HG02885 (cell line): ENCODE results near the gene APMAP.
"Not testable (repeated sequence)": the region's sequence is repeated elsewhere in the genome, so short reads cannot be mapped to it uniquely, and the experiment has no call there.

ENCODE experiments used
- ATAC-seq: cut with Tn5 transposase; IDR thresholded peaks from one replicate; pipeline ENCODE4 v1.9.1; 2021; ENCODE audit warnings: mild to moderate bottlenecking; ENCODE audit not compliant: unreplicated experiment, poor library complexity

Gene APMAP

DNA sequence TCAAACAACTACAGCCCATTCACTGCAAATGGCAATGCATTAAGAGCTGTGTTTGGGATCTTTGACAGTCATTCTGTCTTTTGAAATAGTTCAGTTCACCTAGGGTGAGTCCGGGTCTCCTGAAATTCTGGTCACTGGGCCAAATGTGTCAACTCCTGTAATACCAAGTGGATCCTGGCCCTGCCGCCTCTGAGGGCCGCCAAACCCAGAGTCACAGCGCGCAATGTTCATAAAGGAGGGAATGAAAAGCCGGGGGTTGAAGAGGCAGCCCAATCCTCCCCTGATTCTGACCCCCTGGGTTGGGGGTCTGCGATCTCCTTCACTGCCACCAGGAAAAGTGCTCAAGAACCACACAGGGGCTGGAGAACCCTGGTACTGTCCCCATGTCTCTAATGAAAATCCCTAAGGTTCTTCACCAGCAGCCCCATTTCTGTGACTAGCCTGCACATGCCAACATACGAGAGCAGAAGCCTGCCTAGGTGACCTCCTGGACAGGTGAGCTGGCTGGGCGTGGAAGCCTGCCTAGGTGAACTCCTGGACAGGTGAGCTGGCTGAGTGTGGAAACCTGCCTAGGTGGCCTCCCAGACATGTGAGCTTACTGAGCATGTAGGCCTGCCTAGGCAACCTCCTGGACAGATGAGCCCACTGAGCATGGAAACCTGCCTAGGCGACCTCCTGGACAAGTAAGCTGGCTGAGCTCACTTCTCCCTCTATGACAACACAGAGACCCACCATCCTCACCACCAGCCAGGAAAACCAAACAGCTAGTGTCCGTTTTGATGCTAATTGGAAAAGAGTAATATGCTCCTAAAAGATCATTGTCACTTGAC, 16.1 kb upstream of the APMAP start:
- ATAC-seq, result no peak

DNA sequence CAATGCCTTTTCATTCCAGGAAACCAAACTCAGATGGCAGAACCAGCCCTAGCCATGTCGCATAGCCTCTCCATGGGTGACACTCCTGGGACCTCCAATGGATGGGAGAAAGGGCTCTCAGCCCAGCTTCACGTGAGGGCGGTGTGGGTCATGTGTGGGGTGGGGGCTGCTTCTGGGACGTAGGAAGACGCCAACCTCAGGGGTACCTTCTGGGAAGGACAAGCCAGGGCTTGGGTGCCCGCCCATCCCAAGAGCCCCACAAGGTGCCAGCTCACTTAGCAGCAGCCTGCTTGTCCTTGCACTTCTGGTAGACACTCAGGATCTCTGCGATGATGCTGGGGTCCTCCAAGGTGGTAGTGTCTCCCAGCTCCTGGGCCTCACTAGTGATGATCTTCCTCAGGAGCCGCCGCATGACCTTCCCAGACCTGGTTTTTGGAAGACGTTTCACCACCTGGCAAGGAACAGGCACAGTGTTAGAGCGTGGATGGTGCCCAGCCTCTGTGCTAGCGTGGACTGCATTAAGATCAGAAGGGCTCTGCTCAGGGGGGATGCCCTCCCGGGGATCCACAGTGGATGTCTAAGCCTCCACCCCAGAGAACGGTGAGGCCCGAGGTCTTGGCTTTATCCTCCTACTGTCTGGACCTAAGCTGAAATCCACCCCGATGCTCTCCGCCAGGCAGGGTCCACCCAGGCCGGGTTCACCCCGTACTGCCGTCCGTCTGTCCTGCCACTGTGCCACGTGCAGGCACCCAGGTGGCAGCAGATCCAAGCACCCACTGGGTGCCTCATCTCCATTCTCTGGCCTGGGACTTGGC, 15.1 kb upstream of the APMAP start:
- ATAC-seq, result no peak

DNA sequence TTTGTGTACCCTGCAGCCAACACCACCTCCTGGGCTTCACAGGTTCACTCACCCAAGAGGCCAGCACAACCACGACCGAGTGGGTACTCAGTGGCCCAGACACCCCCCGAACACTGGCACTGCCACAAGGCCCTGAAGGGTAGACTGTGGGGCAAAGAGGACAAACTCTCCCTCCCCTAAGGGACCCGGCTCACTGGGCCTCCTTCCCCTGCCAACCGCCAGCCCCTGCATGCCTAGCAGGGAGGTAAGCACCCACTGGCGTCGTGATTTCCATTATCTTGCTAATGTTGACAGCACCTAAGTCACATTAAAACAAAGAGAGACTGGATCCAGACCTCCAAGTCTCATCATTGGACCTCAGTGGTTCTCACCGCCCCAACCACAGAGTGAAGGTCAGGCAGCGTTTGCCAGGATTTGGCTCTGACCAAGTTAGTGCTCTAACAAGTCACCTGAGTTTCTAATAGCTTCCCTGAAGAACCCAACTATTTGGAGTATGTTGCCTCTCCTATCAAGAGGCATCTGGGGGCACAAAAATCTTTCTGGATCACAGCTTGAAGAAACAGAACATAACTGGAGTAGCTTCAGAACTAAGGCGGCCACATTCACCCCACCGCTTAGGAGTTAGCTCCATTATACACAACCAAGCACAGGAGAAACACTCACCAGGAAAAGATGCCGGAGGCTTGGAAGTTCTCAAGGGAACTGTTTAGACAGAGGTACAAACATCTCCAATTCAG, 14.0 kb upstream of the APMAP start:
- no peak for ATAC-seq

DNA sequence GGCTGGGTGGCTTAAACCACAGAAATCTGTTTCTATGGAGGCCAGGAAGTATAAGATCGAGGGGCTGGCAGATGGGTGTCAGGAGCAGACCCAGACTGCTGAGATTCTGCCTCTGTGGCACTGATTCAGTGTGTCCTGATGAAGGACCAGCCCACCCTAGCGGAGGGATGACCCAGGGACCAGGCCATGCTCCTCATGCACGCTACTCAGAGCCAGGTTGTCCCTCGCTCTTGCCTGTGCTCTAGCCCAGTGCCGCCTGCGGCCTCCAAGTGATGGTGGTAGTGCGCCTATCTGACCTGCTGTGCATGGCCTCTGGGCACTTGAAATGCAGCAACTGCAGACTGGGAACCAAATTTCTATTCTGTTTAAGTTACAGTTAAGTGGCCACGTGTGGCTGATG, 13.1 kb upstream of the APMAP start:
- no peak for ATAC-seq

DNA sequence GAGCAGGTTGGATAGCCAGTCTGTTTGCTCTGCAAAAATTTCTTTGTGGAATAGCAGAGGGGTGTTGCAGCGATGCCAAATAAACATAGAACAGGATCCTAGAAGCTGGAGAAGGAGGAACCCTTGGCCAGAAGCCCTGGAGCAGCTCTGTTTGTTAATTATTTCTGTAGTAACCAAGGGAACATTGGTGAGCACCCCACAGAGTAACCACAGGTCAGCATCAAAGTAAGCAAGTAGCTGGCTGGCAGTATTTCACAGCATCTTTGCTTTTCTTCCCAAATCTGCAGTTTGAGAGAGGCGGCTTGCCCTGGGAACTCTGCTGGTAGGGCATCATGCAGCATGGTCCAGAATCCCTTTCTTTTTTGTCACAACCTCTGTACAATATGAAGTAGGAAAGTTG, 12.7 kb upstream of the APMAP start:
- no peak for ATAC-seq

DNA sequence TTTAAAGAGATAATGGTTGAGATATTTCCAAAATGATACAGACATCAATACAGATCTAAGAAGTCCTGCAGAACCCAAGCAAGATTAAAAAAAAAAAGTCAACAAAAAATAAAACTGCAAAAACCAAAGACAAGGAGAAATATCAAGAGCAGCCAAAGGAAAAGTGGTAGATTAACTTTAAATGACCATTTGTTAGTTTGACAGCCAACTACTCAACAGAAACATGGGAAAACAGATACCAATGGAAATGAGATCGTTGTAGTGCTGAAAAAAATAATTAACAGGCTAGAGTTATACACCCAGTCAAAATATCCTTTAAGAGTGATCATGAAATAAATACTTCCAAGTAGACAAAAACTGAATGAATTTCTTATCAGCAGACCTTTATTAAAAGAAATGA, 10.5 kb upstream of the APMAP start:
- ATAC-seq, result no peak

DNA sequence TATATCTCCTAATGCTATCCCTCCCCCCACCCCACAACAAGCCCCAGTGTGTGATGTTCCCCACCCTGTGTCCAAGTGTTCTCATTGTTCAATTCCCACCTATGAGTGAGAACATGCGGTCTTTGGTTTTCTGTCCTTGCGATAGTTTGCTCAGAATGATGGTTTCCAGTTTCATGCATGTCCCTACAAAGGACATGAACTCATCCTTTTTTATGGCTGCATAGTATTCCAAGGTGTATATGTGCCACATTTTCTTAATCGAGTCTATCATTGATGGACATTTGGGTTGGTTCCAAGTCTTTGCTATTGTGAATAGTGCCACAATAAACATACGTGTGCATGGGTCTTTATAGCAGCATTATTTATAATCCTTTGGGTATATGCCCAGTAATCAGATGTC, 8.8 kb upstream of the APMAP start:
- not testable (repeated sequence) for ATAC-seq

DNA sequence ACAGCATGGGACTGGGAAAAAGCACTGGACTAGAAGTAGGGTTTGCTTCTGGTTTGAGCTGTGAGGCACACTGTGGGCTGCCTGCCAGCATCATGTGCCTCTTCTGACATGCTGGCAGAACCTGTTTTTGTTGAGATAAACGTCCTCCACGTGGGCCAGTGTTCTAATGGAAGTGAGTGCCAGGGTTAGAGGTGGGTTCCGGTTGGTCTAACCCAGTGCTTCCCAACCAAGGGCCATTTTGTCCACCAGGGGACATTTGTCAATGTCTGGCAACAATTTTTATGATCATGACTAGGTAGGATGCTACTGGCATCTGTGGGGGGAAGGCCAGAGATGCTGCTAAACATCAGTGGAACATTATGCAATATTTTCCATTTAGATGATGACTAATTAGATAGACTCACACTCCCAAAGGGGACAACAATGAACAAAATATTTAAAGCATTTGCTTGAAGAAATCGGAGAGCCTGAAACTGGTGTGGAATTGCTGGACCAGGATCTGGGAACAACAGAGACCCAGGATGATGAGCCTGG, 7.8 kb upstream of the APMAP start:
- no peak for ATAC-seq

DNA sequence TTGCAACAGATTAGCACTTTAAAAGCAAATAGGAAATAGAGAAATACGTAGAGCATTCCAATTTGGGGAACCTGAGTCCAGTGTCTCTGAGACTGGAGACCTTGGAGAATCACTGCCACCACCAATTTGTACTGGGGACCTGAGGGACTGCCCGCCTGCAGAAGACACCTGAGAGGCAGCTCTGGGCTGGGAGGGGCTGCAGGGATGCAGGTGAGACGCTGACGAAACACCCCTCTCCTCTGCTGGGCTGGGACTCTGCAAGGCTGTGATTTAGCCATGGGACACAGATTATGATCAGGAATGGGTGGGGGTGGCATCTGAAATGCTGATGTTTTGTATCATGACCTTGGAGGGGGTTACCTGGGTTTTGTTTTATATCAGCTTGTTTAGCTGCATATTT, 7.0 kb upstream of the APMAP start:
- ATAC-seq, result no peak

DNA sequence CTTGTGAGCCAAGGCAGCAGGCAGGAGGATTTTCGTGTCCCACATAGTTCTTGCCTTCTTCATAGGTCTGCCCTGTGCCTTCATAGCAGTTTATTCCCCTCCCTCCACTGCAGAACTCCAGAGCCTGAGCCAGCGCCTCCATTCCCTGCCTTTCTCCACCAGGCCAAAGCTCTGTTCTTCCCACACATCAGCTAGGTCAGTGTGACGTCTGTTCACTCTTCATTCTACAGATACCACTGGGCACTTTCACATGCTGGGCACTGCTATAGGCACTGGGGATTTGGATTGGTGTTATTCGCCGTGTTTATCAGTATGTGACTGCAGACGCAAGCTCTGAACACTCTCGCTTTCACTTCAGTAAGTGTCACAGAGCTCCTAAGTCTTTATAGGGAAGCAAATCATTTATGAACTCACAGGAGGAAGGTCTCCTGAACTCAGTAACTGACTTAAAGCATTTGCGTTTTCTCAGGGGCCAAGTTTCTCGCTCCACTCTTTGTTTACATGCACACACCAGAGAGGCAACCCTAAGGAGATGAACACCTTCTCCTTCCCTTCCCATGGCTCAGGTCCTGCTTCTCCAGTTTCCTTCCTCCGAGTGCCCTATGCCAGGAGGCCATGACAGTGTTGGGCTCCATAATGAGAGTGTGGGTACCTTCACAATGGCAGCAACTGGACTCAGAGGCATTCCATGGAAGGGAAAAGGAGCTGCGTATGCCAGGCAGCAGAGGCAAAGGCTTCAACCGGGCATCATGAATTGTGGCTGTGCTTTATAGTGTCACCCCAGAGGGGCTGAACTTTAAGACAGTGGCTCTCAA, 6.3 kb upstream of the APMAP start:
- no peak for ATAC-seq

DNA sequence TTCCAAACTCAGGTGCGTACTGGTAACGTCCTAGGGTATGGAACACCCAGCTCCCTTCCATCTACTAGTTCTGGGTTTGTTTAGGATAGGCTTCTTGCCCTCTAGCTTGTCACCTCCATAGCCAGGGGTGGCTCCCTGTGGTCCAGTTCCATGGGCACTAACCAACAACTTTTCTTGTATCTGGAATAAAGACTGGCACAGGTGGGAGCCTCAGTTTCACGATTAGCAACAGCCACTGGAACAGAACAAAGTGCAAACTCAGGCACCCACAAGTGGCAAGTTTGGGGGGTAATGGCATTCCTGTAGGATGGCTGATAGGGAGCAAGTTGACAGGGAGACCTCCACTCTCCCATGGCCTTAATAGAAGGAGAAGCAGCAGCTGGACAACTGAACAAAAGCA, 5.6 kb upstream of the APMAP start:
- no peak for ATAC-seq

DNA sequence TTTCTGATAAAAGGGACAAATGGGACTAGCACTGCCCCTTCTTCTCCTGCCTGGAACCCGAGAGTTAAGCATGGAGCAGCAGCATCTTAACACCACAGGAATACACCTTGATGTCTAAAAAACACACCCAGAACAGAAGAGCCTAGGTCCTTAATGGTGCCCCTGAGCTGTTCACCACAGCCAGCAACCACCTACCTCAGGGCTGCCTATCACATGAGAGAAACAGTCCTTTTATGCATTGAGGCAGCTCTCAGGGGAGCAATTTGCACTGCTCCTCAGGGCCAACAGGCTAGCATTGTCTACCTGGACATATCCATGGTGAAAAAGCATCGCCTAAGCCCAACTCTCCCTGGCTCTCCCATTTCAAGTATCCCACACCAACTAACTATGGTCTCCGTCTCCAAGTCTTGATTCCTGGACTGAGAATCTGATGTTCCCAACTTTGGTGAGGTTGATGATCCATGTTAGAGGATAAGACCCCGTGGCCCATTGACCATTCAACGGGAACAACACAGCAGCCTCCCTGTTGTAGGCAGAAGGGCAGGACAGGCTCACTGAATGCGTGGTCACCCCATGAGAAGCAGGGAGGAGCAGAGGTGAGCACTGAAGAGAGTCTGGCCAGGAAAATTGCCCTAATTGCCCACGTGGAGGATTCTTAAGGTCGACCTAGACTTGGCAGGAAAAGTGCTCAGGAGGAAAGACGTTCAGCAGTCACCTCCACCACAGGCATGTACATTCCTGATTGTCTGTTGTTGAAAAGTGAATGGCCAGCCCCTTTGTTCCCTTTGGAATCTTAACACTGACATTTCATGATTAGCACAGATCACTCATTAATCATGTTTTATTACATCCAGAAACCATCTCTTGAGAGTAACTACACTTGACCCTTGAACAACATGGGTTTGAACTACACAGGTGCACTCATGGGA, 4.2 kb upstream of the APMAP start:
- no peak for ATAC-seq

DNA sequence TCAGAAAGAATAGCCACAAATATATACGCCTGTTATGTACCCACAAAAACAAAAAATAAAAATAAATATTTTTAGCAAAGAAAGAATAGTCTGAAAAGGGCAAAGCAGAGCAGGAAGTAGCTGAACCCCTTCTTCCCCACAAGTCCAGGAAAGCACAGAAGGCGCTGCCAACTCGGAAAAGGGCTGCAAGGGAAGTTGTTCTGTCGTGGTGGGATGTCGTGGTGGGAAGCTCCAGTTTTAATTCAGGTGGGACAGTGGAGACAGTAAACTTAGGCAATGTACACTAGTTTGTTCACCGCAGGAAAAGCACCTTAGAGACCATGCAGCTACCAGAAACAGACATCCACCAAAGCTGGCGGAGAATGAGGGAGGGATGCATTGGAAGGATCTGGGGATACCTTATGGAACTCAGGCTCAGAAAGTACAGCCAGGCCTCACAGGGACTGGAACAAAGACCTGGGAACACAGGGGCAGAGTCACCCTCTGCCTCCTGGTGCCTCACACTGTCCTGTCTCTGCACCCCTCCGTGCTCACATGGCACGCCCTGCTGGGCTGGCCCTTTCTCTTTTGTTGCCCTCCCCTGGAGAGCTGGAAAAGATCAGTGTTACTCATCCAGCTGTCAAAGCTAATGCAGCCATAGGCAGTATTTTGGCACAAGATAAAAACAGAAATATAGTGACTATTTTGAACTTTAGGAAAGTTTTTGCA, 3.3 kb upstream of the APMAP start:
- no peak for ATAC-seq

DNA sequence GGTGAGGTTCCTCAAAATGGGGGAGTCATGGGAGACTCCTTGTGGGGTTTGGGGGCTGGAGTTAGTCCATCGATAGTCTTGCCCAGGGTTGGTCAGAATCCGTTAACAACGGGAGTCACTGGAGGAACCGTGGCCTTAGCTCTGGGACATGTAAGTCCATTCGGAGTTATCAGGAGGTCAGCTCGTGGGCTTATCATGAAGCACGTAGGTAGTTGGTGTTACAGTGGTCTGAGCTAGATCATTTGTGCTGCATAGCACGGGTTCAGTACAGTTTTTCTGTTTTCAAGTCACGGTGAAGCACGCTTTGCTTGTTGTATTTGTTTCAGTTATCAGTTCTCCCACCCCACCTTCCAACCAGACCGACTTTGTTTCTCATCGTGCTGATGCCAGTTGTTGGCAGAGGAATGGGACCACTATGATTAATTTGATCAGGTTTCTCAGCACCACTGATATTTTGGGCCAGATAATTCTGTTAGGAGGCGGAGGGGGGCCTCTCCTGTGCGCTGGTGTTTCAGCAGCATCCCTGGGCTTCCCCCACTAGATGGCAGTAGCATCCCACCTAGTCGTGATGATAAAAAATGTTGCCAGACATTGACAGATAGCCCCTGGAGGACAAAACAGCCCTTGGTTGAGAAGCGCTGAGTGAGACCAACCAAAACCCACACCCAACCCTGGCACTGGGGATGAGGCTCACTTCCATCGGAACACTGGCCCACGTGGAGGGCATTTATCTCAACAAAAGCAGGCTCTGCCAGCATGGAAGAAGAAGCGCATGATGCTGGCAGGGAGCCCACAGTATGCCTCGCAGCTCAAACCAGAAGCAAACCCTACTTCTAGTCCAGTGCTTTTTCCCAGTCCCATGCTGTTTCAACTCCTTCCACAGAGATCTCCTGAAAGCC, 2.2 kb upstream of the APMAP start:
- ATAC-seq, result peak; percentile 29

DNA sequence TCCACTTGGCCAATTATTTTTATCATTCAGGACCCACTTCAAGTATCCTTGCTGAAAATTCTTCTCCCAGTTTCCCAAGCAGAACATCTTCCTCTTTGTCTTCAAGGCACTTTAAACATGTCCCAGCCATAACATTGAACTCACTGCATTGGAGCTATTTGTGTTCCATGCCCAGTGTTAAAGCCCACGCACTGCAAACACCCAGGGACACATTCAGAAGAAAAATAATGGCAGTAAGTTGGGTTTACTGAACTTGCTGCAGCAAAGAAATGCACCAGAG, 1.6 kb upstream of the APMAP start:
- no peak for ATAC-seq

DNA sequence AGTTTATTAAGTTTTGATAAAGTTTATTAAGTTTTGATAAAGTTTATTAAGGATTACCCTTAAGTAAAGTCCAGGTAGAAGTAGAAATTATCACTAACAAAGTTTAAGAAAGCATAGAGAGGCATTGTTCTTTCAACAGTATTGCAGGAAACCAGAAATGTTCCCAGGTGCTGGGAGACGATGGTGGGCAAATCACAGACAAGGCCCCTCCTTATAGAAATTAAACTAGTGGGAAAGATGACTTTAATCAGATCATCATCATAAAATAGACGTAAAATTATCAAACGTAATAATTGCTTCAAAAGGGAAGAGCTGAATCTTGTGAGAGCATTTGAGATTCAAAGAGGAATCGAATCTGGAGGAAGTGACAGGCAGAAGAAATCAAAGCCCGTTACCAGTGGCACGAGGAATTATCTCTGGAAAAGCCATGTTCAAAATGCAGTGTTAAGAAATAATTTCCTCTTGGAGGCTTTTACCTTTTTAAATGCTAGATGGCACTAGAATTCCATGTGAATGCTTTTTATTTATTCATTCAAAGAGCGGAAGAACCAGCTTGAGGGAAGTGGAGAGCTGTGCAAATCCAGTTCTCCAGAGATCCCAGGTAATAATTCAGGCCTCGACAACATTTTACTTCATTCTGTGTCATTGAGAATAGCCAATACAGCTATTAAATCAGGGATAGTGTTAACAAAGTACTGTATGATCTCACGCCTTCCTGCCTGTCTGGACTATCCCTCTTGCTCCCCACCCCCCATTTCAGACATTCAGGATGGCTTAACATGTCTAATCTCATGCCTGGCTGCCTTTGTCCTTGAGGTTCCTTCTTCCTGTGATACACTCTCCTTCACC, 1.0 kb upstream of the APMAP start:
- ATAC-seq, result no peak
